ENCODE measurements around the gene PRCD. TPM values are rescaled to one million over a fixed set of nuclear protein-coding genes. Genes with fewer than 3 reads are reported as not detected.

The PRCD gene
- total and polyA plus RNA-seq, 4 donors, result 1.2 to 8.6 TPM; not detected in 2

DNA sequence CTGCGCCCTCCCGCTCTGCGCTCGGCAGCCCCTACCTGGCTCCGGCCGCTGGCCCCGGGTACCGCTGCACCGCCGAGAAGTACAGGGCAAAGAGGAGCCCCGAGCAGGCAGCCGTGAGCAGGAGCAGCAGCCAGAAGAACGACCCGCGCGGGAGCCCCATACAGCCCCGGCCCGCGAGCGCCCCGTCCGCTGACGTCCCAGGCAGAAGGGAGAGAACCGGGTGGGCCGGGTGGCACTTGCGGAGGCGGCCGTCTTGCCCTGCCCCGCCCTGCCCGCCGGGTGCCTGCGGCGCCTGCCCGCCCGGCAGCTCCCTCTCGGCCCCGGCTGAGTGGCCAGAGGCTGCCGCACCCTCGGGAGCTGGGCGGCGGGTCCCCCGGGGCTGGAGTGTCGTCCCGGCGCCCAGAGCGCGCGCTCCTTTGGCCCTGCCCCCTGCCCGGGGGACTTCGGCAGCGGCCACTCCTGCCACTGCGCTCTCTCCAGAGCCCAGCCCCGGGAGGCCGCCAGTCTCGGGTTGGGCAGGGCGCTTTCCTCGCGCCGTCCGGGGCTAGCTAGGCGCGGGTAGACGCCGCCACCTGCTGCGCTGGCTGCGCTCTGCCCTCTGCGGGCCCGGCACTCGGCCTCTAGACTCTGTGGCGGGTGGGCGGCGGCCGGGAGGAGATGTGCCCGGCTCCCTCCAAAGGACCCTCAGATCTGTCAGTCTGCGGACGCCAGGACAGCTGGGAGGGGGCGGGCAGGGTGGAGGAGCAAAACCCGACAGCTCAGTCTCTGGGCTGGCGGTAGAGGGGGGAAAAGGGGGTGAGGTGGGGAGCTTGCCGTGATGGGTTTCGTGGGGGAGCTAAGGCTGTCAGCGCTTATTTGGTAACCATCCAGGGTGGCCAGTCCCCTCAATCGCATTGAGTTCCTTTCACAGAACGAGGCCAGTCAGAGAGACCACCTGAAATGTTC lies 46.1 kb downstream of the PRCD start, which contains the start of gene ST6GALNAC2:
TSS of gene ST6GALNAC2 (minus strand) at position 212 of the 945 bp plus-strand sequence. CDS start at position 160, 52 bp downstream.
- Histone ChIP-seq H3K27me3 (ENCODE audit: control insufficient read depth in 1 of 2, insufficient read depth in 2 of 2, low read length in 1 of 2) (no peaks in the 10 kb centered on the region), H3K27ac (ENCODE audit: low read depth in 1 of 2, low read length in 2 of 2) (no peak within 1 kb of the TSS), H3K4me1 (ENCODE audit: control insufficient read depth in 1 of 2, insufficient read depth in 2 of 2, low read length in 2 of 2) (no peaks in the 10 kb centered on the region), H3K4me3 (ENCODE audit: low read length in 2 of 2) (peak within 1 kb of the TSS; percentile 42 to 48), H3K9me3 (ENCODE audit: control insufficient read depth, low read length) (no peaks in the 10 kb centered on the region), H3K36me3 (ENCODE audit: control insufficient read depth in 1 of 2, insufficient read depth in 2 of 2, low read length in 1 of 2) (no peaks in the 10 kb centered on the region)
- DNase-seq, result peak; percentile 72 to 82
- intact Hi-C loops (cut with DNase I), result no loop called here
- peak; percentile 81 for ATAC-seq (ENCODE audit: low FRiP score)
- WGBS, 2 donors, result 1% methylated on average over 66 to 84 of the region's 84 CpGs

DNA sequence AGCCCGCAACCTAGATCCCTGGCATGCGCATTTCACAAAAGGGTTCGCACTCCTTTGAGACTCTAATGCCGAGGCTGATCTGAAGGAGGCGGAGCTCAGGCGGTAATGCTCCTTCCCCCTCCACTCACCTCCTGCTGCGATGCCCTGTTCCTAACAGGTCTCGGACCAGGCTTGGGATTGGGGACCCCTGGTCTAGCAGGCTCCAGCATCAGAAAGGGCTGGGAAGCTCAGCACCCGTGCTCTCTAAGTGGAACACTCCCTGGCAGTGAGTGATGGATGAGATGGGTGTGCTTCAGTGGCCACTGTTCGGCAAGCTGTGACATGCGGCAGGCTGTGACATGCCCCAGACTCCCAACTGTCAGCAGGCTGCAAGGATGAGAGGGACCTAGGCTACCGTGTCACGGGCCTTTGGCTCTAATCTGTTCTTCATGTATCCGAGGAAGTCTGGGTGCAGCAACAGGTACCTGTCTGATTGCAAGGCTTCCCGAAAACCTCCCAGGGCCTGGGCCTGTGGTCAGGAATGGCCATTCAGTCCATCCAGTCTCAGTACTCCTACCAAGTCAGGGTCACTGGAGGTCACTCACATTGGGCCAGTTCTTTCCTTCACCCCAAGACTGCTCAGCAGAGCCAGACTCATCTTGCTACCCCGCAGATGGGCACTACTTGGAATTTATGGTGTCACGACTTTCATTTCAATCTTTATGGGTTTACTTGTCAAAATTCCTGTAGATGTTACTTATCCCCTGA lies 47.1 kb downstream of the PRCD start:
- WGBS, 2 donors, result 28 to 29% methylated on average over 17 of the region's 17 CpGs
- intact Hi-C loops (cut with DNase I), result no loop called here
- no peak overlapping the region for H3K27ac ChIP-seq (ENCODE audit: low read depth in 1 of 2, low read length in 2 of 2)
- ATAC-seq (ENCODE audit: low FRiP score) (no peak), DNase-seq (peak in 1 of 2 donors; percentile 51)
- no peaks in the 10 kb centered on the region for H3K9me3 ChIP-seq (ENCODE audit: control insufficient read depth, low read length)
- no peaks in the 10 kb centered on the region for H3K4me1 ChIP-seq (ENCODE audit: control insufficient read depth in 1 of 2, insufficient read depth in 2 of 2, low read length in 2 of 2)
- H3K4me3 ChIP-seq (ENCODE audit: low read length in 2 of 2), result no peak overlapping the region
- H3K27me3 ChIP-seq (ENCODE audit: control insufficient read depth in 1 of 2, insufficient read depth in 2 of 2, low read length in 1 of 2), result no peaks in the 10 kb centered on the region
- no peaks in the 10 kb centered on the region for H3K36me3 ChIP-seq (ENCODE audit: control insufficient read depth in 1 of 2, insufficient read depth in 2 of 2, low read length in 1 of 2)

DNA sequence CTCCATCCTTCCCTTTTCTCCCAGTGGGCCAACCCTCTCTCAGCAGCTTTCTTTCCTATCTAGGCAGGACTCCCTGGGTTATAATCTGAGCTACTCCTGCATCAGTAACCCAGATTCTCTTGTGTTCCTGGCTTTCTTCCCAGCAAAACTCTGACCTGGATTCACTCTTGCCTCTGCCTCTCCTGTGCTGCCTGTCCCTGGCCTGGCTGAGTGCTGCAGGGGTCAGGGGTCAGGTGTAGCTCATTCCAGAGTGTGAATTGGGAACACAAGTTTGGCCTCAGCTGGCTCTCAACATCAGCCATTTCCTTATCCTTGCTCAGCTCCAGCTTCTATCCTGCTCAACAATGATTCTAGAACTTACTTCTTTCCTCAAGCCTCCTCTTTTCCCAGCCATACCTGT lies 48.3 kb downstream of the PRCD start:
- Histone ChIP-seq H3K36me3 (ENCODE audit: control insufficient read depth in 1 of 2, insufficient read depth in 2 of 2, low read length in 1 of 2) (no peaks in the 10 kb centered on the region), H3K4me1 (ENCODE audit: control insufficient read depth in 1 of 2, insufficient read depth in 2 of 2, low read length in 2 of 2) (no peaks in the 10 kb centered on the region), H3K4me3 (ENCODE audit: low read length in 2 of 2) (no peak overlapping the region), H3K27ac (ENCODE audit: low read depth in 1 of 2, low read length in 2 of 2) (no peak overlapping the region), H3K27me3 (ENCODE audit: control insufficient read depth in 1 of 2, insufficient read depth in 2 of 2, low read length in 1 of 2) (no peaks in the 10 kb centered on the region), H3K9me3 (ENCODE audit: control insufficient read depth, low read length) (no peaks in the 10 kb centered on the region)
- ATAC-seq (ENCODE audit: low FRiP score) (no peak), DNase-seq (peak in 1 of 2 donors; percentile 51)
- intact Hi-C loops (cut with DNase I), result no loop called here

DNA sequence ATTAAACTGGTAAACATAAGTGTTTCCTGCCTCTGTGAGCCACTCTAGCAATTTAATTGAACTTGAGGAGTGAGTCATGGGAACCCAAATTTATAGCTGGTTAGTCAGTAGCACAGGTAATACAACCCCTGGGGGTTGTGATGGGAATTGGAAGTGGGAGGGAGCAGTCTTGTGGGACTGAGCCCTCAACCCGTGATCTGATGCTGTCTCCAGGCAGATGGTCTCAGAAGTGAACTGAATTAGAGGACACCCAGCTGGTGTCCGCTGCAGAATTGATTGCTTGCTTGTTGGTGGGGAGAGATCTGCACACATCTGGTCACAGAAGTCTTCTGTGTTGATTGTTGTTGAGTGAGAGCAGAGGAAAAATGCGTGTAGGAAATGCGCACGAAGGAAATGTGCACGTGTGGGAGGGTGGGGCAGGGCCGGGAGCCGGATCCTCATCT lies 53.6 kb downstream of the PRCD start:
- H3K4me1 ChIP-seq (ENCODE audit: control insufficient read depth in 1 of 2, insufficient read depth in 2 of 2, low read length in 2 of 2), result no peaks in the 10 kb centered on the region
- DNase-seq (no peak), ATAC-seq (ENCODE audit: low FRiP score) (no peak)
- WGBS, 2 donors, result 76 to 83% methylated on average over 8 of the region's 8 CpGs
- intact Hi-C loops (cut with DNase I), result no loop called here
- no peak overlapping the region for H3K27ac ChIP-seq (ENCODE audit: low read depth in 1 of 2, low read length in 2 of 2)
- H3K4me3 ChIP-seq (ENCODE audit: low read length in 2 of 2), result no peak overlapping the region
- H3K36me3 ChIP-seq (ENCODE audit: control insufficient read depth in 1 of 2, insufficient read depth in 2 of 2, low read length in 1 of 2), result no peaks in the 10 kb centered on the region
- no peaks in the 10 kb centered on the region for H3K27me3 ChIP-seq (ENCODE audit: control insufficient read depth in 1 of 2, insufficient read depth in 2 of 2, low read length in 1 of 2)
- H3K9me3 ChIP-seq (ENCODE audit: control insufficient read depth, low read length), result no peaks in the 10 kb centered on the region

DNA sequence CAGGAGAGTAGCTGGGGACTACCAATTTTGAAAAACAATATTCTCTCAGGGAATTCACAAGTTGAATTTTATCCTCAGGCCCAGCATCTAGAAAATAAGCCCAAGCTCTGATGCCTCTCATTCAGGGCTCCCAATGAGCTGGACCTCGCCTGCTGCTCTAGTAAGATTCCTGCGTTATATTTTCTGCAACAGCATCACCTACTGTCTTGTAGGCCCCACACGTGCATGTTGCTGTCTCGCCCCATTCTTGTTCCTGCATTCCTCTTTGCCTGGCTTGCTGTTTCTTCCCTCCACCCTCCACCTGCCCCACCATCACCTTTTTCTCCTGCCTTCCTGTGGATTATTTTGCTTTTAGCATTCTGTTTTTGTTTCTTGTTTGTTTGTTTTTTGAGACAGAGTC lies 54.1 kb downstream of the PRCD start:
- H3K9me3 ChIP-seq (ENCODE audit: control insufficient read depth, low read length), result no peaks in the 10 kb centered on the region
- 90 to 97% methylated on average over 4 of the region's 4 CpGs for WGBS, 2 donors
- DNase-seq, result no peak

DNA sequence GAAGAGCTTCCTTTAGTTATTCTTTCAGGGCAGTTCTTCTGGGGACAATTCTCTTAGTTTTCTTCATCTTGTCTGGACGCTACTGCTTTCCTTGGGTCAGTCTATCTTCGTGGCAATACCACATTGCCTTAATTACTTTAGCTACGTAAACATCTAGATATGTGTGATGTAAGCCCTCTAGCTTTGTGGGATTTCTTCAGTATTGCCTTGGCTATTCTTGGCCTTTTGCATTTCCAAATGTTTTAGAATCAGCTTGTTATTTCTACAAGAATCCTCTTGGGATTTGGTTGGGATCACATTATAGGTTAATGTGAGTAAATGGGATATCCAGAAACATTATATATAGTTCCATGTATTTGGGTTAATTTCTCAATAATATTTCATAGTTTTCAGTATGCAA lies 54.8 kb downstream of the PRCD start:
- H3K4me1 ChIP-seq (ENCODE audit: control insufficient read depth in 1 of 2, insufficient read depth in 2 of 2, low read length in 2 of 2), result no peaks in the 10 kb centered on the region
- intact Hi-C loops (cut with DNase I), result no loop called here
- H3K36me3 ChIP-seq (ENCODE audit: control insufficient read depth in 1 of 2, insufficient read depth in 2 of 2, low read length in 1 of 2), result no peaks in the 10 kb centered on the region
- H3K4me3 ChIP-seq (ENCODE audit: low read length in 2 of 2), result no peak overlapping the region
- no peaks in the 10 kb centered on the region for H3K27me3 ChIP-seq (ENCODE audit: control insufficient read depth in 1 of 2, insufficient read depth in 2 of 2, low read length in 1 of 2)
- H3K9me3 ChIP-seq (ENCODE audit: control insufficient read depth, low read length), result no peaks in the 10 kb centered on the region
- no peak overlapping the region for H3K27ac ChIP-seq (ENCODE audit: low read depth in 1 of 2, low read length in 2 of 2)
- no peak for ATAC-seq (ENCODE audit: low FRiP score)
- DNase-seq, result no peak
- 51 to 53% methylated on average over 3 of the region's 3 CpGs for WGBS, 2 donors

More for the DNA sequence above, 54.1 kb downstream of the PRCD start:
- no peak overlapping the region for H3K4me3 ChIP-seq (ENCODE audit: low read length in 2 of 2)
- no peaks in the 10 kb centered on the region for H3K36me3 ChIP-seq (ENCODE audit: control insufficient read depth in 1 of 2, insufficient read depth in 2 of 2, low read length in 1 of 2)
- no peaks in the 10 kb centered on the region for H3K27me3 ChIP-seq (ENCODE audit: control insufficient read depth in 1 of 2, insufficient read depth in 2 of 2, low read length in 1 of 2)
- no peak for ATAC-seq (ENCODE audit: low FRiP score)
- H3K4me1 ChIP-seq (ENCODE audit: control insufficient read depth in 1 of 2, insufficient read depth in 2 of 2, low read length in 2 of 2), result no peaks in the 10 kb centered on the region
- no peak overlapping the region for H3K27ac ChIP-seq (ENCODE audit: low read depth in 1 of 2, low read length in 2 of 2)
- intact Hi-C loops (cut with DNase I), result no loop called here

Other genes starting within 250 kb of the PRCD start
- 1 to 10 TPM; 3.4 to 4.2 TPM for gene QRICH2, start 231.8 kb upstream of the PRCD start, total RNA-seq
- gene QRICH2, start 231.8 kb upstream of the PRCD start, polyA plus RNA-seq, result 10 to 100 TPM in 1 of 2 donors, 1 to 10 TPM in 1; 1.4 to 12.8 TPM
- 10 to 100 TPM; 47.2 to 64.4 TPM for gene PRPSAP1, start 186.1 kb upstream of the PRCD start, total RNA-seq
- 10 to 100 TPM; 29.7 to 45.2 TPM for gene PRPSAP1, start 186.1 kb upstream of the PRCD start, polyA plus RNA-seq
- gene SPHK1, start 155.4 kb upstream of the PRCD start, total RNA-seq, result 10 to 100 TPM; 22.2 to 24.5 TPM
- 10 to 100 TPM in 1 of 2 donors, 1 to 10 TPM in 1; 8.6 to 13.9 TPM for gene SPHK1, start 155.4 kb upstream of the PRCD start, polyA plus RNA-seq
- 10 to 100 TPM; 14.0 to 24.7 TPM for gene UBE2O, start 86.9 kb upstream of the PRCD start, total RNA-seq
- 10 to 100 TPM in 1 of 2 donors, 1 to 10 TPM in 1; 2.5 to 11.0 TPM for gene UBE2O, start 86.9 kb upstream of the PRCD start, polyA plus RNA-seq
- not detected for gene AANAT, start 72.4 kb upstream of the PRCD start, total RNA-seq
- gene AANAT, start 72.4 kb upstream of the PRCD start, polyA plus RNA-seq, result not detected
- gene RHBDF2, start 38.6 kb upstream of the PRCD start, total RNA-seq, result 10 to 100 TPM; 30.9 to 45.0 TPM
- gene RHBDF2, start 38.6 kb upstream of the PRCD start, polyA plus RNA-seq, result 10 to 100 TPM in 1 of 2 donors, 1 to 10 TPM in 1; 2.6 to 11.0 TPM
- gene CYGB, start 2.3 kb upstream of the PRCD start, total RNA-seq, result 10 to 100 TPM; 22.4 to 26.6 TPM
- 1 to 10 TPM in 1 of 2 donors, under 1 TPM in 1; 0.95 to 2.1 TPM for gene CYGB, start 2.3 kb upstream of the PRCD start, polyA plus RNA-seq
- gene ST6GALNAC2, start 45.8 kb downstream of the PRCD start, total RNA-seq, result 1 to 10 TPM; 2.5 to 7.6 TPM
- 1 to 10 TPM in 1 of 2 donors, not detected in 1; 2.0 TPM for gene ST6GALNAC2, start 45.8 kb downstream of the PRCD start, polyA plus RNA-seq
- 1 to 10 TPM; 1.1 to 2.3 TPM for gene ST6GALNAC1, start 103.7 kb downstream of the PRCD start, total RNA-seq
- 1 to 10 TPM; 1.6 to 9.4 TPM for gene ST6GALNAC1, start 103.7 kb downstream of the PRCD start, polyA plus RNA-seq
- gene MXRA7, start 170.9 kb downstream of the PRCD start, total RNA-seq, result 100 to 1,000 TPM; 256 to 262 TPM
- gene MXRA7, start 170.9 kb downstream of the PRCD start, polyA plus RNA-seq, result 100 to 1,000 TPM; 357 to 465 TPM
- 10 to 100 TPM; 36.5 to 55.4 TPM for gene JMJD6, start 186.6 kb downstream of the PRCD start, total RNA-seq
- gene JMJD6, start 186.6 kb downstream of the PRCD start, polyA plus RNA-seq, result 10 to 100 TPM; 29.3 to 82.5 TPM
- gene METTL23, start 186.8 kb downstream of the PRCD start, total RNA-seq, result 10 to 100 TPM; 26.8 to 27.9 TPM
- 10 to 100 TPM; 28.5 to 37.5 TPM for gene METTL23, start 186.8 kb downstream of the PRCD start, polyA plus RNA-seq
- 100 to 1,000 TPM; 133 to 134 TPM for gene SRSF2, start 197.3 kb downstream of the PRCD start, total RNA-seq
- gene SRSF2, start 197.3 kb downstream of the PRCD start, polyA plus RNA-seq, result 100 to 1,000 TPM in 1 of 2 donors, 10 to 100 TPM in 1; 64.4 to 152 TPM
- 10 to 100 TPM; 24.5 to 38.2 TPM for gene MFSD11, start 198.1 kb downstream of the PRCD start, total RNA-seq
- gene MFSD11, start 198.1 kb downstream of the PRCD start, polyA plus RNA-seq, result 10 to 100 TPM in 1 of 2 donors, 1 to 10 TPM in 1; 6.8 to 19.9 TPM

Measured in aorta (tissue), 5 donors.